ENCODE results near the gene AQP7. TPM values are rescaled to one million over a fixed set of nuclear protein-coding genes. Genes with fewer than 3 reads are reported as not detected.

The AQP7 gene
- total RNA-seq, 4 donors from 2014 or later, result 1.3 to 4.6 (median 2.1) TPM; not detected in 1

- intact Hi-C loops (cut with DNase I; ENCODE audit: low total_unique reads), result no loop called here
- Histone ChIP-seq H3K36me3 (no peaks in the 10 kb centered on the region), H3K4me3 (no peak overlapping the region), H3K4me1 (no peaks in the 10 kb centered on the region), H3K9me3 (no peaks in the 10 kb centered on the region), H3K27ac (no peak overlapping the region), H3K27me3 (no peaks in the 10 kb centered on the region)
- no peak for TF ChIP-seq CTCF (IDR thresholded peaks at IDR 0.05)
- no peak for TF ChIP-seq POLR2A (IDR thresholded peaks at IDR 0.05)
- no peak for DNase-seq
Observed at GRCh38 chr9:33380390-33381094, 21.8 kb downstream of the AQP7 start.

GRCh38 chr9:33379666-33380389 lies 22.5 kb downstream of the AQP7 start:
- Histone ChIP-seq H3K4me1 (no peaks in the 10 kb centered on the region), H3K9me3 (no peaks in the 10 kb centered on the region), H3K27me3 (no peaks in the 10 kb centered on the region), H3K27ac (no peak overlapping the region), H3K36me3 (no peaks in the 10 kb centered on the region), H3K4me3 (no peak overlapping the region)
- no peak for DNase-seq
- TF ChIP-seq CTCF (IDR thresholded peaks at IDR 0.05), result no peak
- no peak for TF ChIP-seq POLR2A (IDR thresholded peaks at IDR 0.05)
- intact Hi-C loops (cut with DNase I; ENCODE audit: low total_unique reads), result no loop called here

GRCh38 chr9:33378121-33378795 lies 24.1 kb downstream of the AQP7 start:
- TF ChIP-seq POLR2A (IDR thresholded peaks at IDR 0.05) (no peak), CTCF (IDR thresholded peaks at IDR 0.05) (no peak)
- no peak for DNase-seq

GRCh38 chr9:33377089-33377715 lies 25.2 kb downstream of the AQP7 start:
- intact Hi-C loops (cut with DNase I; ENCODE audit: low total_unique reads), result no loop called here
- DNase-seq, result no peak
- Histone ChIP-seq H3K36me3 (no peaks in the 10 kb centered on the region), H3K27me3 (no peaks in the 10 kb centered on the region), H3K4me1 (no peaks in the 10 kb centered on the region), H3K27ac (no peak overlapping the region), H3K4me3 (no peak overlapping the region), H3K9me3 (no peaks in the 10 kb centered on the region)
- no peak for TF ChIP-seq POLR2A (IDR thresholded peaks at IDR 0.05)
- TF ChIP-seq CTCF (IDR thresholded peaks at IDR 0.05), result no peak

More at GRCh38 chr9:33378121-33378795, 24.1 kb downstream of the AQP7 start:
- Histone ChIP-seq H3K9me3 (no peaks in the 10 kb centered on the region), H3K27me3 (no peaks in the 10 kb centered on the region), H3K36me3 (no peaks in the 10 kb centered on the region), H3K27ac (no peak overlapping the region), H3K4me1 (no peaks in the 10 kb centered on the region), H3K4me3 (no peak overlapping the region)
- intact Hi-C loops (cut with DNase I; ENCODE audit: low total_unique reads), result no loop called here

Data from uterus (tissue), 4 donors.